ENCODE data around the gene NEIL3. TPM values are rescaled to one million over a fixed set of nuclear protein-coding genes. Genes with fewer than 3 reads are reported as not detected.

Gene NEIL3
- total RNA-seq, 1 donor from 2014 or later: 5.0 TPM

DNA sequence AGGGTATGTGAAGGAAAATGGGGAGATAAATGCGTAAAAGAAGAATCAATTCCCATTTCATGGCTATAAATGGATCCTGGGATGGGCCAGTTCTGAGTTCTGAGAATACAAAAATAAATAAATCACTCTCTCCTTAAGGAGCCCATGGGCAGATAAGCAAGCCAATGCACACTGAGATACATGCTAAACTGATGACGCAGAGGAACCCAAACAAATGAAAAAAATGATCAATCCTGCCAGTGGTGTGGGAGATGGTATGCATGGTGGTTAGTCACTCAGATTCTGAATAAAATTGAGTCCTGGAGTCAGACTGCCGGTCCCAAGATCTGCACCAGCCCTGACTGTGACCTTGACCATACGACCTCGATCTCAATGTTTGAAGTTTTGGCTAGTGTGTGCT is 59.7 kb downstream of the NEIL3 start:
- DNase-seq: no peak

DNA sequence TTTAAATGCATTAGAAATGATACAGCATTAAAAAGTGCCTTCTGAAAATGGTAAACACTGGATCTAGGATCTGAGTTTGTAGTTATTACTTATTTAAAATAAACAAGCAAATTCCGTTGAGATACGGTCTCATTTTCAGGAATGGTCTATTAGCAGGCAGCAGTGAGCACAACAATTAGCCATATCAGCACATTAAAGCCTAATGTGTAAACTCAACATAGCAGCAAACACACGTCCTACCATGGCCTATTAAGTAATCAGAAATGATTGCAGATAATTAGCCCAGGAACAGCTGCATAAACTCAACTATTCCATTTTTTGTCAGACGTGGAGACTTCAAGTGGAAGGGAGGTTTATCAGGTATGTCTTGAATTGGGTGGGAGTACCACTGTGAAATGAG is 61.8 kb downstream of the NEIL3 start:
- no peak for DNase-seq

DNA sequence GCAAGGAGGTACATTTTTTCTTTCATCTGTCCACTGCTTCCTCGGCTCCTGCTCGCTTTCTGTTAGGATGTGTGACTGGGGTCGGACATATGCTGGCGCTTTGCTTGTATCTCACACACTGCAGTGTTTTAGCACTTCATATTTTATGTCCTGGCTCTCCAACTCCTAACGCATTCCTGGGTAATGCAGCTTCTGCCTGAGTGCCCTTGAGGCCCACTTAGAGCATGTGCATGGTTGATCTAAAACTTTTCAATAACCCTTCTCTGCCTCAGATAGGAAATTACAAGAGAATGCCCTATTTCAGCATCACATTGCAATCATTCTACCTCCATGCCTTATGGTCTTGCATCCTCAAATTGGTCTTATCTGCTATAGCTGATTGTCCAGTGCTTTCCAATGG is 65.3 kb downstream of the NEIL3 start:
- DNase-seq: no peak

DNA sequence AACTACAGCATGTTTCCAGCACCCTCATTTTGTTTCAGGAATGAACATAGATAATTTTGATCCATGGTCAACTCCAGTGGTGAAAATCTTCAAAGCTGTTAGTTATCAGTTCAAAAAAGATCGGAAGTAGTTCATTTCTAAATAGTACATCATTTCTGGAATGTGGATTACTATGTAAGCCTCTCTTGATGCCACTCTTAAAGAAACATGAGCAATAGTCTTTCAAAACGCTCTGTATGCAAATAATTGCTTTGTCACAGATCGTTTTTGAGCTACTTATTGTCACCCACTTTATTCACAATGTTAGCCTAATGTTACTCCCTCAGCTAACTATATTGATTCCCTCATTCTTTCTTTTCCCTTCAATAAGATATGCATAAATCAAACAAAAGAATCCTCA is 65.7 kb downstream of the NEIL3 start:
- DNase-seq: no peak

DNA sequence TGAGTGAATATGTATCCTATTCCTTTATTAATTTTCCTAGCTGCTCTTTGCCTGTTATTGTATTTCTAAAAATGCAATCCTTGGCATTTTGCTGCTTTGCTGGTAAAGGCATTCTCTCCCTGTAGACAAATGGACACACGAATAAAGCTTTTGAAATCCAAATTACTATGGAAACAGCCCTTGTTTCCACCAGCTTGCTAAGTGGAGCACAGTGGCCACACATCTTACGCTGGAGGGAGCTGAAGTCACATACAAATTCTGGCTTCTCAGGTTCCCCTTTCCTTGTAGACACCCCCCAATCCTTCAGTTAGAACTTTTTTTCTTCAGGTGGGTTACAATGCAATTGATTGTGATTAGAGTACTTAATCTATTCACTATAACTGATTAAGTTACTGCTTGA is 66.3 kb downstream of the NEIL3 start:
- DNase-seq: no peak

DNA sequence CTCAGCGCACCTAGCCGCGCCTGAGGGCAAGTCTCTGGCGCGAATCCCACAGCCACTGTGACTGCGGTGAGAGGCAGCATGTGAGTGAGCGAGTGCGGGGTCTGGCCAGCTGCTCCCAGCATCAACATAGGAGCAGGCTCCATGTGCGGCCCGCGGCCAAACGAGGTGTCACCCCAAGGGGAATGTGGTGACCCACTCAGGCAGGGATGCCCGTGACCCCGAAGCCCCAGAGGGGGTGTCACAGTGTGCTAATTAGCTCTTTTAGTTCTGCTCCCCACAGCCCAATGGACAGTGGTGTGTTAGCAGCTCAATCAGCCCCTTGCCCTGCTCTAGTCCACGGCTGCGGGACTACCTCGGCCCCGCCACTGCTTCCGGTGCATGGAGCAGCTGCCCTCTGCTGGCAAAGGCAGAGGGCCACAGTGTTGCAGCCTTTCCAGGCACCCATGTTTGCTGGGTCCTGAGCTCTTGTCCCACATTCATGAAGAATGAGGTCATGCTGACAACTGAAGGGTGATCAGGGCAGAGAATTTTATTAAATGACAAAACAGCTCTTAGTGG is 71.1 kb downstream of the NEIL3 start:
- no peak for DNase-seq

DNA sequence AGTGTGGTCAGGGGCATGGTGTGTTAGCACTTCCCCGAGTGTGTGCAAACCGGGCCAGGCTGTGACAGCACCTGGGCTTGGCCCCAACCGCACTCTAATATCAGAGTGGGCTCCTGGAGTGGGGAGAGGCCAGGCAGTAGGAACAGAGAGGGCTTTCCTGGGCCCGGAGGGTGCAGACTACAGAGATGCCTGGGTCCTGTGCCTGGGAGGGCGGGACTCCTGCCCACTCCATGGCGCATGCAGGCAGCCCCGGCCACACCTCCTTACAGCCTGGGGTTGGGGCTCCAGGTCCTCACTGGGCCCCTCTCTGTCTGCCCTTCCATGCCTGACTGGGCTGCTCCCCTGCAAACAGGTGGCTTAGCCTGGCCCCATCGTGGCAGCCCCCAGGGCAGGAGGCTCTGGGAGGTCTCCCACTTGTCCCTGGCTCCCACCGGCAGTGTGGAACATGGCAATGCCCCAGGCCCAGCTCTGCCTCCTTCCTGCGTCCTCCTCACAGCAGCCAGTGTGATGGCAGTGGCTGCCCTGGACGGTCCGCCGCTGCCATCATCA is 72.2 kb downstream of the NEIL3 start:
- DNase-seq: no peak

DNA sequence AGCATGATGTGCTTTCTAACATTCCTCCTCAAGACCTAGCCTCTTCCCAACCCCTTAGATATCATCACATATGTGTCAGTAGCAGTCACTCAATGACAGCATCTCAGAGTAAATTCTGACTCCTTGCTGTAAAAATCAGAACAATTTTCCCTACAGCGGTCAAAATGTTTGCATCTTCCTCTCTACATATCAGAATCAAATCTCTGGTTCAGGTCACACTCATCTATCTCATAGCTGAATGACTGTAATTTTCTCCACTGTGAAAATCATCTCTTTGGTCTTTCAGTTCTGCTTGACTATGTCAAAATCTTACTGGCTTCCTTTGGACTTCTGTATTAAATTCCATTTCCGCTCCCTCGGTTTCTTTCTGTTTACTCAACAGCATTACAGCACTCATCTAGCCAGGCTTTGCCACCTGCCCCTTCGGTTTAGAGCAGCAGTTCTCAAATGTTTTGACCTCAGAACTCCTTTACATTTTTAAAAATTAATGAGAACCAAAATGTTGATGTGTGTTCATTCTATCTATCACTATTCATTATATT is 75.3 kb downstream of the NEIL3 start:
- DNase-seq: no peak

DNA sequence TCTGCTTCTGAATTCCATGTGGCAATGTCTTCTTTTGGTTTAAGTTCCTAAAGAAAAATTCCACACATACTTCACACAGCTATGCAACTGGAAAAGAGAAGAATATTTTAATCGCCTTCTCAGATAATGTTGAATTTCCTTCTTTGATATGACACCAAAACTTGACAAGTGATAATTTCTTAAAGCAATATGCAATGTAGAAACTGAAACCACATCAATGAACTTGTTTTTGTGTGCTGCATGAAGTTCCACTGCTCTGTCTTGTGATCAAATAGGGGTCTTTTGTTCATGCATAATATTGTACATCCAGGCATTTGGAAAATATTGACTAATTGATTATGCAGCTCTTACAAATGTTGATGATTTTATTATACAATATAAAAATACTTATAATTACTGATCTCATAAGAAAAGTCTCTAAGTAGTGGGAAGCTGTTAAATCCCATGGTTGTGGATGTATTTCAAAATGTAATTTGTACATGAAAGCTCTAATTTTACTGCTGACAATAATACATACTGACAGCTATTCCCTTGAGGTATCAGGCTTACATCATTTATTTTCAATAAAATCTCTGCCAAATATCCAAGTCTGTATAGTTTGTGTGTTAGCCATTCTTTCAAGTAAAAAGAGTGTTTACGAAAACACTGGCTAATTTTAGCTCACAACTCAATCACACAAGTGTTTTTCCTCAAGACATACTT is 76.1 kb downstream of the NEIL3 start:
- DNase-seq: peak; percentile 81

DNA sequence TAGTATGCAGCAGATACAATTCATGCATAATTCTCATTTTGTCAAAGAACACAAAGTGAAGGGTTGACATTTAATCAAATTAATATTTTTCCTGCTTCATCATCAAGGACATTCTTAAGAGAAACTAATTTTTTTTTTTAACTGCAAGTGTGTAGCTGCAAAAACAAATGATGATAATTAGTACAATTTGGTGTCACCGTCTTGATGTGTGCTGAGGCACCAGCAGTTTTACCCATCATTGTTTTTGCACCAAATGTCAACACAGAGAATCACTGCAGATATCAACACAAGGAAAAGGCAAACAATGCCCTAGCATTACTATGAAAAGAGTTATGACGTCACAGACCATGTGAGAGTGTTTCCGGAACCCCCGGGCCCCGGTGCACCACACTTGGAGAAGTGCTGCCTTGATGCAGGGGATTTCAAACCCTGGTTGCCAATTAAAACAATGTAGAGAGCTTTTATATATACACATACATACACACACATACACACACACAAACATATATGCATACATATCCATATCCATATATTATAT is 76.7 kb downstream of the NEIL3 start:
- no peak for DNase-seq

DNA sequence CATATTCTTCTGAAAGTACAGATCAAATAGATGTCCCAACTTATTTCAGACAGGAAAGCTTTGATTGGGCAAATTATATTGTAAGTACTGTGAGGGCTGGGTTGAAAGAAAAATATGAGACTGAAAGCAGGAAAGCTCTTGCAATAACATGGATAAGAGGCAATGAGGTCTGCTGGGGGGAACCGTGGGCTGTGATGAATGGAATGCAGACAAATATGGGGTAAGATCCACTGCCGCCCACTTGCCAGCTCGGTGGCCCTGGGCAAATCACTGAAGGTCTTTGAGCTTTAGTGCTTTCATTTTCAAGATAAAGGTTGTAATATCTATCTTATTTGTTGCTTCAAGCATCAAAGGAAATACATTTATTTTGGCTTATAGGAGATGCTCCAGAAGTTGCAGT is 81.6 kb downstream of the NEIL3 start:
- DNase-seq: no peak

DNA sequence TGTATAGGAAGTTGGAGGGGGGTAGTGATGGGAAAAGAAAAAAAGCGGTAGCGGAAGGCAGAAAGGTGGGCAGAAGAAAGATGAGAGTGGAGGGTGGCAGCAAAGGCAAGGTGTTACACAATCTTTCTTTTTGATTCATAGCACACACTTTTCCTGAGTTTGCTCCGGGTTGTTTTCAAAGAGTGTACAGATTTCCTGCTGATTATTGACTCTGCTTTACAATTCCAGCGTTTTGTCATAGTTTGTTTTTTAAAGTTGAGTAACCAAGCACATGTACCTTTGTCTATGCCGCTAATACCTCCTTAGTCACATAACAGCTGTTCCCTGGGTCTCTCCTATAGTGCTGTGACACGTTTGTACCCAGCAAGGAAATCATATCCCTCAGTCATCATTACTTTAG is 82.3 kb downstream of the NEIL3 start:
- no peak for DNase-seq

DNA sequence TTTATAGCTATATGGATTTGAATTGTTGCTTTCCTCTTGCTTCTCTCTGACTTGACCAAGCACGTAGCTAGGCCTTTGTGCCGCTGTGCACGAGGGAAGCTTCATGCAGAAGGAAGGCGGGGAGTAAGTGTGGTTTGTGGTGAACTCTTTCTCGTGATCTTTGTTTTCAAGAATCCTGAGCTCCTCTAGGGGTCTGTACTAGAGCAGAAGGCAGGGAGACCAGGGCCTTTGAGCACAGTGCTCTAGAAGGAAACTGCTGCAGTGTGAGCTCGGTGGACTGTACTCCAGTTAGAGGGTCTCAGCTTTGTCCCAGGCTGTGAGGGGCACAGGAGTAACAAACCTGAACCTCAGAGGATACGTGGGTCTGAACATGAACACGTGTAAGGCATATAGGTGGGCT is 83.6 kb downstream of the NEIL3 start:
- no peak for DNase-seq

DNA sequence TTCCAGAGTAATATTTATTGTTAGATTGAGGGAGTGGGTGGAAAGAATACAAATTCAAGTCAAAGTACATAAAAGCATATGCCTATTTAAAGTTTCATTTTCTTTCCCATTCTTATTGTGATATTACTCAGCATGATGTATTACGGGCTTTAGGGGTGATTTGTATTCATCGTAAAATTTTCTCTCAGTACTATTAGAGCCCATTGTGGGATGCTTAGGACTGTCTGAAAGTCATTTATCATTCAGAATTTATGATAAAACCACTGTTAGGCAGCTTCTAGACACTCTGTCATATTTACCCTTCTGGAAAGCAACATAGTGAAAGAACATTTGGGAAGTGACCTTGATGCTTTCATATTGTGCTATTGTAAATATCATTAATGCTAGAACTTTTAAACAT is 86.7 kb downstream of the NEIL3 start:
- DNase-seq: no peak

DNA sequence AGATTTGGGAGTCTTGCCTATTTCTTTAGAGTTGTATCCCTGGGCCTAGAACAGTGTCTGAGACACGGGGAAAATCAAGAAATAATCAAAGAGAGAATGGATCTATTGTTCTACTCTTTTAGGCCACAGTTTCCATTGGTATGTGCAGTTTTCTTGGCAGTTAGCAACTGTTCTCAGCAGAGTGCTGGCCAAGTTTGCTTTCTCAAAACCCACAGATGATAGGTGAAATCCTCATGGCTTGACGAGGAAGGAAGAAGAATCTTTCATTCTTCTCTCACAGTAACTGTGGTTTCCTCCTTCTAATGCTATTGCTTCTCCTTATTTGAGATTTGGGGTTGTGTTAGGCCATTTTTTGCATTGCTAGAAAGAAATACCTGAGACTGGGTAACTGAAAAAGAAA is 90.4 kb downstream of the NEIL3 start:
- no peak for DNase-seq

DNA sequence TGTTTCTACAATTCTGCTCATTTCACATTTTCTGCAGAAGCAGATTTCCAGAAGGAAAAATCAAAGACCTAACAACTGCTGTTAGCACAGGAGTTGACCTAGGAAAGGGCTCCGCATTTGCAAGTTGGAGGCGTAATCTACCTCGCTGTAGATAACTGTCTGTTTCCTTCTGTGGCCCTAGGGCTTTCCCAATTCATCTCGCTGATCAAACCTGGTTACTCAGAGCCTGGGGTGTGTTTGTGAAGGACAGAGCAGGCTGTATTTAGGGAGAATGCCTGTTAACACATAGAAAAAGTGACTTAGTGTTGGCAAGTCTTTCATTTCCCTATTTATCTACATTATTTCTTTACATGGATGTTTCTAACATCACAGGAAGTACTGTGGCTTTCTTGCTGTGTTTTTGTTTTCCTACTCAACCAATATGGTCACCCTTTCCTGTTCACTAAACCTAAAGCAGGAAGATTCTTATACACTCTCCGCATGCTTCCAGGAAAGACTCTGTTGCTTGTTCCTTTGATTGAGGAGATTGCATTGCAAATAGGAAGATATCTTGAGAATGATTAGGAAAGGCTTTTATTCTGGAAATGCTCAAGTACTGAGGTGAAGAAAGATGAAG is 92.1 kb downstream of the NEIL3 start:
- DNase-seq: no peak

DNA sequence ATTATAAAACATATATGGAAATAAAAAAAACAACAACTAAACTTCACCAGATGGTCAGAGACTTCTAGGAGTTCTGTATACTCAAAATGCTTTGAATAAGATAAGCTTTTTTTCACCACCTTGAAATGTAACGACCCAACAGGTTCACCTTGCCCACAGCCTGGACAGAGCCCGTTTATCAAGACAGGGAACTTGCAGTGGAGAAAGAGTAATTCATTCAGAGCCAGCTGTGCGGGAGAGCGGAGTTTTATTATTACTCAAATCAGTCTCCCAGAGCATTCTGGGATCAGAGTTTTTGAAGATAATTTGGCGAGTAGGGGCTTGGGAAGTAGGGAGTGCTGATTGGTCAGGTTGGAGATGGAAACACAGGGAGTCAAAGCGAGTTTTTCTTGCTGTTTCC is 94.1 kb downstream of the NEIL3 start:
- no peak for DNase-seq

DNA sequence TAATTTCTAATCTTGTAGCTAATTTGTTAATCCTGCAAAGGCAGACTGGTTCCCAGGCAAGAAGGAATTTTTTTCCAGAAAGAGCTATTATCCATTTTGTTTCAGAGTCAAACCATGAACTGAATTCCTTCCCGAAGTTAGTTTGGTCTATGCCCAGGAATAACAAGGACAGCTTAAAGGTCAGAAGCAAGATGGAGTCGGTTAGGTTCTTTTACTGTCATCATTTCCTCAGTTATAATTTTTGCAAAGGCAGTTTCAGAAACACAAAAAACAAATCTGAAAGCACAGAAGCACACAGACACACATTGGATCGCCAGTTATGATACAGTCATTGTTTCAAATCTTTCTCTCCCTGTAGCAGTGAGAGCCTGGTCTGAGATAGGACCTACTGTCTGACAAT is 94.7 kb downstream of the NEIL3 start:
- no peak for DNase-seq

DNA sequence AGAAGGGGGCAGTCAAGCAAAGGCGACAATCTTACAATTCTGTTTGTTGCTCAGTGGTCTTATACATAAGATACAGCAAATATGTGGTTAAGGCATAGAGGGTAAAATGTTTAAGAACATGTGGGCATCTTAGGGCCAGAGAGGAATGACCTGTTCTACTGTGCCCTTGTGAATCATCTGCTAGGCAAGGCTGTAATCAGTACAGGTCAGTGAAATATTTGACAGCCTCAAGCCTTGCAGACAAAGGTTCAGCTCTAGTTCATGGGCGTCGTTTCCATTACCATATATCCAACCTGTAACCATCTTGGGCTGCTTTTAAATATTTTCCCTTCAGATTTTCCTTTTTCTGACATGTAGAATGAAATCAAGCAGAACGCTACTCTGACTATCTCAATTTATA is 95.3 kb downstream of the NEIL3 start:
- no peak for DNase-seq

DNA sequence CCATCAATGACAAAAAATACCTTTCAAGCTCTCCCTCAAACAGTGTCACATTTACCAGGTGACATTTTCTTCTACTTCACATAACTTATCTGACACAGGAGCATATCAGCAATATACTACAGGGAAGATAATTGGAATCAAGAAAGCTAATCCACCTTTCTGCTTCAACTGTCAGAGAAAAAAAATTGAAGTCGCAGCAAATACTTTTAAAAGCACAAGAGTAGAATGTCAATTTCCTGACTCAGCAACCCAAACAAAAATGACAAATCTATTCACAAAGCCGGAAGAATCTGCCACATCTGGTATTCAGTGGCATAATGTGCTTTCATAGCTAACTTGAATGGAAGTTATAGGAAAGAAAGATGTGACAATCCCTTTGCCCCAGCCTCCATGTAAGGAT is 95.8 kb downstream of the NEIL3 start:
- no peak for DNase-seq

DNA sequence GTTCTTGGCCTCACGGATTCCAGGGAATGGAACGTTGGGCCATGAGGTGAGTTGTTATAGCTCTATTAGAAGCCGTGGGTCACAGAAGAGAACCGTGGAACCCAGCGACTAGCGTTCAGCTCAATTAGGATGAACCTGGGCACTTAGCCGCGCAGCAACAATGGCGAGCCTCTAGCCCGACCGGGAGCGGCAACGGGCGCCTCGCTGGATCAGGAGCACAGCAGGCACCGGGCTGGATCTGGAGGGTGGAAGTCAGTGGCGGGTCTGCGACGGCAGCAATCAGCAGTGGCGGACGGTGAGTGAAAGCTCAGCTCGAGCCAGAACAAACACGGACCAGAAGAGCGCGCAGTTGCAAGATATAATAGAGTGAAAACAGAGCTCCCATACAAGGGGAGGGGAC is 98.3 kb downstream of the NEIL3 start:
- no peak for DNase-seq

DNA sequence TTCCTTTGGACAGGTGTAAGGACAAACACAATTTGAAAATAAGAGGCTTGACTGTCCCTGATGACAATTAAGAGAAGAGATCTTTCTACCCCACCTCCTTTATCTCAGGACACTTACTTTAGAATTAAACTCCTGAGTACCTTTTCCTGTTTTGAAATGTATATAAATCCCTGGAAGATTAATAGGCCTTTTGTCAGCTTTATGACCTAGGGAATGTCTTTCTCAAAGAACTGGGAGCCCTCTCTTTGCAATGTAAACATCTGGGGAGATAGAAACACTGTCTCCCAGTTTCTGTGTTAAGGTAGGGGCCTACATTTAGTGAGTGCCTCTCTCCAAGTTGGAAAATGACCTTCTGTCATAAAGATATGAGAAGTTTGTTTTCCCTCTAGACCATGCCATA is 100.9 kb downstream of the NEIL3 start:
- no peak for DNase-seq

DNA sequence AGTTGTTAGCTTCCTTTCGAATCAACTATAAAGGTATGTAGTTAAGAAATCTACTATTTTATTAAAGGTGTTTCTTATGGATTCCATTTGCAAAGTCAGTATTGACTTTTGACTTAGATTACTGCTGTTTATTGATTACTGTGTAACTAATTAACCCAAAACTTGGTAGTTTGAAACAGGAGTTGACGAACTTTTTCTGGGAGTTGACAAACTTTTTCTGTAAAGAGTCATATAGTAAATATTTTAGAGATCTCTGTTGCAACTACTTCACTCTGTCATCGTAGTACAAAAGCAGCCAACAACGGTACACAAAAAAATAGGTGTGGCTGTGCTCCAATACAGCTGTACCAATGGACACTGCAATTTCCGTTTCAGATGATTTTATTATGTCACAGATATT is 102.3 kb downstream of the NEIL3 start:
- no peak for DNase-seq
